ENCODE results near the gene UBC. TPM values are rescaled to one million over a fixed set of nuclear protein-coding genes. Genes with fewer than 3 reads are reported as not detected.
A peak's percentile ranks its signal among the peaks of the same experiment; 100 is the strongest.
"Not testable (repeated sequence)": the region's sequence is repeated elsewhere in the genome, so short reads cannot be mapped to it uniquely, and the experiment has no call there.

Gene UBC
- total RNA-seq, 1 experiment from 2014 or later: 1,259 TPM

DNA sequence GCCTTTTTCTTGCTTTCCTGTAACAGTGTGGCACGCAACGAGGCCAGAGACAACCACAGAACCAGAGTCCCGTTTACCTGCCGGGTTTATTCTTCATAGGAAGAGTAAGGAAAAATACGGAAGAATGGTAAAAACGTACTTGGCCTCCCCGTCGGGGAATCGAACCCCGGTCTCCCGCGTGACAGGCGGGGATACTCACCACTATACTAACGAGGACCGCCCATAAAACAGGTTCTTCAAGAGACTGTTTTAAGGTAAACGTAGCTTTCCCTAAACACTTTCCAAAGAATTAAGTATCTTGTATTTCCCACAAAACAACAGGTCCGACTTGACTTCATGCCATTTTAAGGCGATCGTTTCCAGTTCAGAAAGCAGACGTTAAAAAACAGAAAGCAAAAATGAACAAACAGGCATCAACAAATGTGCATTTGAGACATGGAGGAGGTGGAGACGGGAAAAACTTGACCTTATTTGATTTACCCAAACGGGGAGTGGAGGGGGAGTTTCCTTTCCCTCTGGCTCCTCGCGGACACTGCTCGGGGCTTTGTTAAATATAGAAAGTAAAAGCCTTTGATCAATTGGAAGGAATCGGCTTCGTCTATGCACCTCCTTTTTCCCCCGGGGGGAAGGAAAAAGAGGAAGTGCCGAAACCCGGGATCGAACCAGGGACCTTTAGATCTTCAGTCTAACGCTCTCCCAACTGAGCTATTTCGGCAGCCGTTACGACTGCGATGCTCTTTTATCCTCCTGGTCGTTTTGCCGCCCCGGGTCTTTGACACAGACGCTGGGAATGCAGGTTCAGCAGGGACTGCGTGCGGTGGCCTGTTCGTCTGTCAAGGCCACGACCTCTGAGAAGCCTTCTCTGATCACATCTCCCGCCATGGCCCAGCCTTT lies 13.0 kb upstream of the UBC start:
- ChIA-PET POLR2A (interaction anchor here (1.0 to 3.0 kb wide), 5 partner anchors 7 to 18 kb away, joined by 3 to 61 read pairs (median 6); partner anchors contain the start of gene UBC), RAD21 (ENCODE audit: low non-redundant PET in 1 of 2, low total read pairs in 2 of 2, uncharacterized antibody in 2 of 2, unreplicated experiment in 2 of 2) (no interaction called here), CTCF (interaction anchor here (1.5 to 2.4 kb wide), 2 partner anchors 13 to 21 kb away, joined by 8 to 15 read pairs; no protein-coding TSS in a partner anchor)
- H4K20me1 ChIP-seq (ENCODE audit: insufficient read depth): no peaks in the 10 kb centered on the region
- peak overlapping the region; percentile 53 for H3K9ac ChIP-seq (ENCODE audit: low read length)
- no peaks in the 10 kb centered on the region for H3K9me2 ChIP-seq (ENCODE audit: insufficient read depth)
- H3K9me3 ChIP-seq (ENCODE audit: control insufficient read depth in 1 of 2, insufficient read depth in 1 of 2, low read depth in 1 of 2, low read length in 2 of 2): no peaks in the 10 kb centered on the region
- peak overlapping the region; percentile 16 to 40 for H3K4me3 ChIP-seq (replicated peaks in 1 of 2; ENCODE audit: low read depth in 1 of 2, low read length in 2 of 2)
- no peaks in the 10 kb centered on the region for H3K27me3 ChIP-seq (ENCODE audit: insufficient read depth, low read length)
- H3K27ac ChIP-seq (ENCODE audit: low read depth, low read length): peak overlapping the region; percentile 65
- TF ChIP-seq EGR1 (IDR thresholded peaks at IDR 0.05; ENCODE audit: low read depth): no peak
- TF ChIP-seq YY1 (IDR thresholded peaks at IDR 0.05; ENCODE audit: extremely low read depth, insufficient replicate concordance, low read depth, low read length): peak; percentile 57
- TF ChIP-seq SP1 (IDR thresholded peaks at IDR 0.05; ENCODE audit: low read depth): no peak
- TF ChIP-seq POLR2AphosphoS5 (IDR thresholded peaks at IDR 0.05; ENCODE audit: low read depth, low read length): no peak
- TF ChIP-seq JUND (IDR thresholded peaks at IDR 0.05): no peak
- no peak for TF ChIP-seq POLR2A (IDR thresholded peaks at IDR 0.05; ENCODE audit: borderline replicate concordance, extremely low read depth, insufficient read depth, insufficient read length)
- TF ChIP-seq CEBPB (IDR thresholded peaks at IDR 0.05; ENCODE audit: low read depth): no peak
- TF ChIP-seq EZH2 (IDR thresholded peaks at IDR 0.05): no peak
- TF ChIP-seq MAX (IDR thresholded peaks at IDR 0.05): no peak
- TF ChIP-seq TCF7L2 (IDR thresholded peaks at IDR 0.05; ENCODE audit: borderline replicate concordance, extremely low read depth, insufficient read depth, insufficient read length): peak; percentile 83
- no peak for TF ChIP-seq ELF1 (IDR thresholded peaks at IDR 0.05; ENCODE audit: borderline replicate concordance, low read depth)
- TF ChIP-seq, protein P1, sequence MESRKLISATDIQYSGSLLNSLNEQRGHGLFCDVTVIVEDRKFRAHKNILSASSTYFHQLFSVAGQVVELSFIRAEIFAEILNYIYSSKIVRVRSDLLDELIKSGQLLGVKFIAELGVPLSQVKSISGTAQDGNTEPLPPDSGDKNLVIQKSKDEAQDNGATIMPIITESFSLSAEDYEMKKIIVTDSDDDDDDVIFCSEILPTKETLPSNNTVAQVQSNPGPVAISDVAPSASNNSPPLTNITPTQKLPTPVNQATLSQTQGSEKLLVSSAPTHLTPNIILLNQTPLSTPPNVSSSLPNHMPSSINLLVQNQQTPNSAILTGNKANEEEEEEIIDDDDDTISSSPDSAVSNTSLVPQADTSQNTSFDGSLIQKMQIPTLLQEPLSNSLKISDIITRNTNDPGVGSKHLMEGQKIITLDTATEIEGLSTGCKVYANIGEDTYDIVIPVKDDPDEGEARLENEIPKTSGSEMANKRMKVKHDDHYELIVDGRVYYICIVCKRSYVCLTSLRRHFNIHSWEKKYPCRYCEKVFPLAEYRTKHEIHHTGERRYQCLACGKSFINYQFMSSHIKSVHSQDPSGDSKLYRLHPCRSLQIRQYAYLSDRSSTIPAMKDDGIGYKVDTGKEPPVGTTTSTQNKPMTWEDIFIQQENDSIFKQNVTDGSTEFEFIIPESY (IDR thresholded peaks at IDR 0.05; ENCODE audit: extremely low read depth, insufficient replicate concordance, low read length): peak; percentile 43
- TF ChIP-seq CBX3 (IDR thresholded peaks at IDR 0.05; ENCODE audit: low read depth): no peak
- no peak for TF ChIP-seq ZNF274 (IDR thresholded peaks at IDR 0.05; ENCODE audit: low read depth, low read length)
- H3K4me1 ChIP-seq (ENCODE audit: control insufficient read depth in 1 of 2, insufficient read depth in 2 of 2, low read length in 2 of 2): peaks cover 31 to 69% of the 10 kb centered on the region in 2 experiments
- peak; percentile 84 for DNase-seq (ENCODE audit: low read depth, low spot score)
- intact Hi-C loops (cut with micrococcal nuclease): loop anchor here (1.0 kb wide), 1 partner anchor 12 kb away; no protein-coding TSS in a partner anchor
- no TSS peak for BruUV-seq (replicated peaks)
- H2AFZ ChIP-seq (ENCODE audit: low read depth, low read length, poor library complexity, severe bottlenecking): peak overlapping the region; percentile 34
- no peaks in the 10 kb centered on the region for H3K79me2 ChIP-seq (ENCODE audit: insufficient read depth, low read length)
- peak overlapping the region; percentile 69 for H3K4me2 ChIP-seq (ENCODE audit: low read length)
- peak; percentile 67 for ATAC-seq
- H3K36me3 ChIP-seq (ENCODE audit: control insufficient read depth in 1 of 2, insufficient read depth in 2 of 2, low read length in 2 of 2): no peaks in the 10 kb centered on the region

- peaks cover 43 to 85% of the 10 kb centered on the region in 2 experiments for H3K4me1 ChIP-seq (ENCODE audit: control insufficient read depth in 1 of 2, insufficient read depth in 2 of 2, low read length in 2 of 2)
- H3K9me2 ChIP-seq (ENCODE audit: insufficient read depth); CTCF ChIA-PET; H3K9ac ChIP-seq (ENCODE audit: low read length); H3K79me2 ChIP-seq (ENCODE audit: insufficient read depth, low read length); H3K9me3 ChIP-seq (ENCODE audit: control insufficient read depth in 1 of 2, insufficient read depth in 1 of 2, low read depth in 1 of 2, low read length in 2 of 2); DNase-seq (ENCODE audit: low read depth, low spot score); H3K4me3 ChIP-seq (replicated peaks in 1 of 2; ENCODE audit: low read depth in 1 of 2, low read length in 2 of 2); BruUV-seq (replicated peaks); intact Hi-C loops (cut with micrococcal nuclease); H3K36me3 ChIP-seq (ENCODE audit: control insufficient read depth in 1 of 2, insufficient read depth in 2 of 2, low read length in 2 of 2); H4K20me1 ChIP-seq (ENCODE audit: insufficient read depth); RAD21 ChIA-PET (ENCODE audit: low non-redundant PET in 1 of 2, low total read pairs in 2 of 2, uncharacterized antibody in 2 of 2, unreplicated experiment in 2 of 2); H2AFZ ChIP-seq (ENCODE audit: low read depth, low read length, poor library complexity, severe bottlenecking); H3K4me2 ChIP-seq (ENCODE audit: low read length); H3K27me3 ChIP-seq (ENCODE audit: insufficient read depth, low read length); ATAC-seq; H3K27ac ChIP-seq (ENCODE audit: low read depth, low read length): not testable (repeated sequence)
- POLR2A ChIA-PET: interaction anchor here (0.7 to 2.1 kb wide), 2 partner anchors 9 to 12 kb away, joined by 5 to 7 read pairs; no protein-coding TSS in a partner anchor
Observed at GRCh38 chr12:124925782-124926181, 11.3 kb upstream of the UBC start.
